ENCODE results near the gene ZNF839. TPM values are rescaled to one million over a fixed set of nuclear protein-coding genes. Genes with fewer than 3 reads are reported as not detected.

ZNF839 gene
- total RNA-seq, 1 donor from 2014 or later: 10.1 TPM

DNA sequence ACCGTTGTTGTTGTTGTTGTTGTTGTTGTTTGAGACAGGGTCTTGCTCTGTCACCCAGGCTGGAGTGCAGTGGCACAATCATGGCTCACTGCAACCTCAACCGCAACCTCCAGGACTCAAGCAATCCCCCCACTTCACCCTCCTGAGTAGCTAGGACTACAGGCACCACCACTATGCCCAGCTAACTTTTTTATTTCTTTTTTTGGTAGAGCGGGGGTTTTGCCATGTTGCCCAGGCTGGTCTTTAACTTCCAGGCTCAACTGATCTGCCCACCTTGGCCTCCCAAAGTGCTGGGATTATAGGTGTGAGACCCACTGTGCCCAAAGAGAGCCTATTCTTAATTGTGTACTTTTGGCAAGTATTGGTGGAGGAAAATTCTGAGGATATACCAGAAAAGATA lies 40.3 kb upstream of the ZNF839 start:
- H3K36me3 ChIP-seq: no peaks in the 10 kb centered on the region
- TF ChIP-seq, protein P1, sequence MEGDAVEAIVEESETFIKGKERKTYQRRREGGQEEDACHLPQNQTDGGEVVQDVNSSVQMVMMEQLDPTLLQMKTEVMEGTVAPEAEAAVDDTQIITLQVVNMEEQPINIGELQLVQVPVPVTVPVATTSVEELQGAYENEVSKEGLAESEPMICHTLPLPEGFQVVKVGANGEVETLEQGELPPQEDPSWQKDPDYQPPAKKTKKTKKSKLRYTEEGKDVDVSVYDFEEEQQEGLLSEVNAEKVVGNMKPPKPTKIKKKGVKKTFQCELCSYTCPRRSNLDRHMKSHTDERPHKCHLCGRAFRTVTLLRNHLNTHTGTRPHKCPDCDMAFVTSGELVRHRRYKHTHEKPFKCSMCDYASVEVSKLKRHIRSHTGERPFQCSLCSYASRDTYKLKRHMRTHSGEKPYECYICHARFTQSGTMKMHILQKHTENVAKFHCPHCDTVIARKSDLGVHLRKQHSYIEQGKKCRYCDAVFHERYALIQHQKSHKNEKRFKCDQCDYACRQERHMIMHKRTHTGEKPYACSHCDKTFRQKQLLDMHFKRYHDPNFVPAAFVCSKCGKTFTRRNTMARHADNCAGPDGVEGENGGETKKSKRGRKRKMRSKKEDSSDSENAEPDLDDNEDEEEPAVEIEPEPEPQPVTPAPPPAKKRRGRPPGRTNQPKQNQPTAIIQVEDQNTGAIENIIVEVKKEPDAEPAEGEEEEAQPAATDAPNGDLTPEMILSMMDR (IDR thresholded peaks at IDR 0.05): no peak

DNA sequence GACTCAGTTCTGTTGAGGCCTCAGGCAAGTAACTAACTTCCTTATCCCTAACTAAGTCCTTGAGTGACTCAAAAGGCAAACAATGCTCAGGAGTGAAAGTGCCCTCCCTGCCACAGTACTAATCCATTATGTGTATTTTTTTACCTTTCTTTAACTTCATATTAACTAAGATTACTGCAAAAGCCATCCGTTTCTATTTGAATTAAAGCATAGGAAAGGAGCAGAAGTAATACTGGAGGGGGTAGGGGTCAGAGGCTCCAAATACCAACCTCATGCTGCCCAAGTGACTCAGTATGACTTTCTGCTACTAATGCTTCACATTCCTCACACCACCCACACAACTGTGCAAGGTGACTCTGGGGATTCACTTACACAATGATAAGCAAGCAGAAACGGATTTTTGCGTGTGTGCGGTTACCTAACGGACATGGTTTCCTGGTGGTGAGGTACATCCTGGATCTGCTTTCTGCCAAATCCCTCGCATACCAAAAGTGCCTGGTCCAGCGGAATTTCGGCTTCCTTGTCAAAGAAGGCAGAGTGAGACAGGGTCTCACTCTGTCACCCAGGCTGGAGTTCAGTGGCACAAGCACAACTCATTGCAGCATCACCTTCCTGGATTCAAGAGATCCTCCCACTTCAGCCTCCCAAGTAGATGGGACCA lies 39.7 kb upstream of the ZNF839 start:
- intact Hi-C loops (cut with DNase I): no loop called here
- Histone ChIP-seq H3K4me3 (no peak overlapping the region), H3K36me3 (no peaks in the 10 kb centered on the region), H3K4me1 (no peaks in the 10 kb centered on the region), H3K27ac (peak overlapping the region; percentile 6), H3K27me3 (no peaks in the 10 kb centered on the region), H3K9me3 (no peaks in the 10 kb centered on the region)
- ATAC-seq (peak; percentile 81), DNase-seq (no peak)
- TF ChIP-seq, protein P1 (IDR thresholded peaks at IDR 0.05): no peak

More for the DNA sequence above, 40.3 kb upstream of the ZNF839 start:
- ATAC-seq: no peak
- Histone ChIP-seq H3K27ac (peak overlapping the region; percentile 6), H3K4me1 (no peaks in the 10 kb centered on the region), H3K9me3 (no peaks in the 10 kb centered on the region), H3K4me3 (no peak overlapping the region), H3K27me3 (no peaks in the 10 kb centered on the region)
- intact Hi-C loops (cut with DNase I): no loop called here
- DNase-seq: no peak

GRCh38 chr14:102280376-102280962 lies 39.1 kb upstream of the ZNF839 start:
- TF ChIP-seq, protein P1 (IDR thresholded peaks at IDR 0.05): no peak
- no peaks in the 10 kb centered on the region for H3K27me3 ChIP-seq
- no peak overlapping the region for H3K27ac ChIP-seq
- intact Hi-C loops (cut with DNase I): no loop called here
- H3K36me3 ChIP-seq: no peaks in the 10 kb centered on the region
- H3K9me3 ChIP-seq: no peaks in the 10 kb centered on the region
- no peaks in the 10 kb centered on the region for H3K4me1 ChIP-seq
- no peak for DNase-seq
- no peak for ATAC-seq
- no peak overlapping the region for H3K4me3 ChIP-seq

DNA sequence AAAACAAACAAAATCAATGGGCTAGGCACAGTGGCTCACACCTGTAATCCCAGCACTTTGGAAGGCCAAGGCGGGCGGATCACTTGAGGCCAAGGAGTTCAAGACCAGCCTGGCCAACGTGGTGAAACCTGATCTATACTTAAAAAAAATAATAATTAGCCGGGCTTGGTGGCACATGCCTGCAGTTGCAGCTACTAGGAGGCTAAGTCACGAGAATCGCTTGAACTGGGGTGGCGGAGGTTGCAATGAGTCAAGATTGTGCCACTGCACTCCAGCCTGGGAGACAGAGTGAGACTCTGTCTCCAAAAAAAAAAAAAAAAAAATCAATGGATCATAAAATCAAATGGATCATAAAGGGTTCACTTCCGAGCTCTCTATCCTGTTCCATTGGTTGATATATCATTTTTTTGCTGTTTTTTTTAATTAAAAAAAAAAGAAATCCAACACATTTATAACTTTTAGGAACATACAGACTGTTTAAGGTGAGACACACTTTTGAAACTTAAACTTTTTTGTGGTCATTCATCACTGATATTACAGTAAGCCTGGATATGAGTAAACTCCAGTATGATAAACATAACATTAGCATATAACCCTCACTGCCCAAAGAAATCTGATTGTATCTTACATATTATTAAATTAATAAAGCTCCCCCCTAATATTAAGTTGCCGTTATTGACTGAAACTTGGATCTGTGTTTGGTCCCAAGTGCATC lies 36.6 kb upstream of the ZNF839 start:
- no peak for DNase-seq

GRCh38 chr14:102283631-102284129 lies 35.9 kb upstream of the ZNF839 start:
- Histone ChIP-seq H3K4me1 (no peaks in the 10 kb centered on the region), H3K36me3 (no peaks in the 10 kb centered on the region), H3K4me3 (no peak overlapping the region), H3K27me3 (no peaks in the 10 kb centered on the region), H3K27ac (no peak overlapping the region), H3K9me3 (no peaks in the 10 kb centered on the region)
- intact Hi-C loops (cut with DNase I): no loop called here
- no peak for DNase-seq
- ATAC-seq: no peak
- TF ChIP-seq, protein P1 (IDR thresholded peaks at IDR 0.05): no peak

More for the DNA sequence above, 36.6 kb upstream of the ZNF839 start:
- H3K9me3 ChIP-seq: no peaks in the 10 kb centered on the region
- H3K27me3 ChIP-seq: no peaks in the 10 kb centered on the region
- intact Hi-C loops (cut with DNase I): no loop called here
- H3K4me3 ChIP-seq: no peak overlapping the region
- H3K4me1 ChIP-seq: no peaks in the 10 kb centered on the region
- ATAC-seq: no peak
- H3K27ac ChIP-seq: no peak overlapping the region
- H3K36me3 ChIP-seq: no peaks in the 10 kb centered on the region
- TF ChIP-seq, protein P1 (IDR thresholded peaks at IDR 0.05): no peak
